Measurements from ENCODE around the gene CA12. TPM values are rescaled to one million over a fixed set of nuclear protein-coding genes. Genes with fewer than 3 reads are reported as not detected.

The CA12 gene
- total RNA-seq, 2 experiments from 2014 or later: 0.58 TPM; not detected in 1

- no peaks in the 10 kb centered on the region for H3K27me3 Mint-ChIP-seq
- H3K27ac Mint-ChIP-seq: peak overlapping the region; percentile 91
- H3K36me3 Mint-ChIP-seq (ENCODE audit: low read depth): peaks cover 10% of the 10 kb centered on the region
- intact Hi-C loops (cut with micrococcal nuclease): loop anchor here (5.0 to 10.0 kb wide), 2 partner anchors 84 to 122 kb away; partner anchors contain the start of gene RPS27L
- H3K4me3 Mint-ChIP-seq: peak overlapping the region; percentile 81
- peaks cover 2% of the 10 kb centered on the region for H3K9me3 Mint-ChIP-seq
- peaks cover 33% of the 10 kb centered on the region for H3K4me1 Mint-ChIP-seq (ENCODE audit: low read depth)
- no peak for DNase-seq
- no peak for ATAC-seq
- POLR2A ChIA-PET: interaction anchor here (0.8 to 1.5 kb wide), 4 partner anchors 15 to 64 kb away, joined by 3 to 5 read pairs (median 3); no protein-coding TSS in a partner anchor
- no peak for TF ChIP-seq CTCF (IDR thresholded peaks at IDR 0.05)
- CTCF ChIA-PET: interaction anchor here (1.1 to 2.6 kb wide), 3 partner anchors 59 to 110 kb away, joined by 3 to 8 read pairs (median 7); no protein-coding TSS in a partner anchor
Observed at GRCh38 chr15:63276342-63277037, 105.2 kb downstream of the CA12 start.

GRCh38 chr15:63274427-63274826, 107.2 kb downstream of the CA12 start:
- Mint-ChIP-seq H3K4me1 (ENCODE audit: low read depth) (peaks cover 34% of the 10 kb centered on the region), H3K36me3 (ENCODE audit: low read depth) (peaks cover 20% of the 10 kb centered on the region), H3K4me3 (no peak overlapping the region), H3K27me3 (no peaks in the 10 kb centered on the region), H3K9me3 (peaks cover 2% of the 10 kb centered on the region), H3K27ac (peak overlapping the region; percentile 13)
- DNase-seq (peak; percentile 32), ATAC-seq (no peak)
- POLR2A ChIA-PET: interaction anchor here (1.0 to 1.9 kb wide), 3 partner anchors 10 to 83 kb away, joined by 3 to 5 read pairs (median 4); no protein-coding TSS in a partner anchor
- no peak for TF ChIP-seq CTCF (IDR thresholded peaks at IDR 0.05)
- intact Hi-C loops (cut with micrococcal nuclease): loop anchor here (10.0 kb wide), 1 partner anchor 120 kb away; the partner anchor contains the start of gene RPS27L
- CTCF ChIA-PET: interaction anchor here (1.0 to 2.6 kb wide), 3 partner anchors 17 to 108 kb away, joined by 3 to 8 read pairs (median 3); no protein-coding TSS in a partner anchor

Other genes starting within 250 kb of the CA12 start
- gene RPS27L, start 224.4 kb downstream of the CA12 start, total RNA-seq: 100 to 1,000 TPM; 150 to 158 TPM
- gene RAB8B, start 192.2 kb downstream of the CA12 start, total RNA-seq: 100 to 1,000 TPM; 252 to 261 TPM
- gene APH1B, start 104.2 kb downstream of the CA12 start, total RNA-seq: 1 to 10 TPM; 7.0 to 9.7 TPM
- gene USP3, start 122.7 kb upstream of the CA12 start, total RNA-seq: 10 to 100 TPM; 57.1 to 58.6 TPM
- under 1 TPM; 0.34 to 0.63 TPM for gene FBXL22, start 215.5 kb upstream of the CA12 start, total RNA-seq